ENCODE results near the gene CIC.

The CIC gene

GRCh38 chr19:42290136-42290522 lies 21.1 kb downstream of the CIC start:
- DNase-seq, result no peak

- peak; percentile 88 for DNase-seq
Observed at GRCh38 chr19:42290523-42291434, 21.7 kb downstream of the CIC start.

- no peak for DNase-seq
Observed at GRCh38 chr19:42291435-42291810, 22.4 kb downstream of the CIC start.

- no peak for DNase-seq
Observed at GRCh38 chr19:42292042-42292960, 23.2 kb downstream of the CIC start.

- DNase-seq, result no peak
Observed at GRCh38 chr19:42292963-42293362, 23.9 kb downstream of the CIC start.

GRCh38 chr19:42293540-42293939 lies 24.5 kb downstream of the CIC start:
- no peak for DNase-seq

GRCh38 chr19:42293948-42294347 lies 24.9 kb downstream of the CIC start:
- no peak for DNase-seq

- DNase-seq, result no peak
Observed at GRCh38 chr19:42294471-42295137, 25.6 kb downstream of the CIC start.

- DNase-seq, result no peak
Observed at GRCh38 chr19:42295342-42295741, 26.3 kb downstream of the CIC start.

- peak; percentile 87 for DNase-seq
Observed at GRCh38 chr19:42295831-42296525, 26.9 kb downstream of the CIC start.

GRCh38 chr19:42297039-42297438 lies 28.0 kb downstream of the CIC start:
- no peak for DNase-seq

- peak; percentile 86 for DNase-seq
Observed at GRCh38 chr19:42301646-42302203, 32.7 kb downstream of the CIC start, which contains the start of gene PRR19. Gene PRR19 (plus strand): TSS chr19:42302132. CDS start chr19:42309585, 7,453 bp downstream.

- no peak for DNase-seq
Observed at GRCh38 chr19:42303101-42303464, 34.0 kb downstream of the CIC start.

GRCh38 chr19:42303876-42304275 lies 34.8 kb downstream of the CIC start:
- no peak for DNase-seq

GRCh38 chr19:42306646-42307045 lies 37.6 kb downstream of the CIC start:
- no peak for DNase-seq

GRCh38 chr19:42309686-42310085 lies 40.6 kb downstream of the CIC start:
- no peak for DNase-seq

GRCh38 chr19:42311657-42312056 lies 42.6 kb downstream of the CIC start:
- peak; percentile 47 for DNase-seq

- DNase-seq, result no peak
Observed at GRCh38 chr19:42312370-42312769, 43.3 kb downstream of the CIC start.

GRCh38 chr19:42313096-42313839 lies 44.2 kb downstream of the CIC start, which contains the start of gene TMEM145:
Gene TMEM145 (plus strand): TSS chr19:42313309. CDS start chr19:42313377, 68 bp downstream.
- DNase-seq, result peak; percentile 73

GRCh38 chr19:42313840-42314755 lies 45.0 kb downstream of the CIC start:
- DNase-seq, result no peak
